Lung (tissue), 12 donors: ENCODE results near the gene CCND1. TPM values are rescaled to one million over a fixed set of nuclear protein-coding genes. Genes with fewer than 3 reads are reported as not detected.

Experiments
- ATAC-seq: fragments of 200-7000 bp; cut with Tn5 transposase; one replicate; pipeline ENCODE4 v1.9.1; 2020; ENCODE audit warnings: moderate number of reproducible peaks; ENCODE audit not compliant: insufficient read depth, low FRiP score
- DNase-seq, 3 donors: peaks; one replicate each; pipeline ENCODE4 v3.0.0-alpha.2; 2013 to 2017
- H3K27ac ChIP-seq, 2 donors: one replicate each; pipeline ENCODE4 v1.5.1; 2013; ENCODE audit warnings: mild to moderate bottlenecking in 2 of 2, moderate library complexity in 2 of 2, control low read depth in 1 of 2, inconsistent platforms in 1 of 2, low read depth in 1 of 2, low read length in 1 of 2
- H3K27me3 ChIP-seq, 3 donors: one replicate each; pipeline ENCODE4 v1.5.1; 2013; ENCODE audit warnings: low read length in 2 of 3; ENCODE audit not compliant: control insufficient read depth in 3 of 3, insufficient read depth in 3 of 3
- H3K36me3 ChIP-seq, 4 donors: one replicate each; pipeline ENCODE4 v1.5.1; 2013; ENCODE audit warnings: low read length in 4 of 4, mild to moderate bottlenecking in 1 of 4, moderate library complexity in 1 of 4; ENCODE audit not compliant: control insufficient read depth in 4 of 4, insufficient read depth in 4 of 4
- H3K4me1 ChIP-seq, 5 donors: one replicate each; pipeline ENCODE4 v1.5.1; 2013; ENCODE audit warnings: low read length in 5 of 5, mild to moderate bottlenecking in 2 of 5, moderate library complexity in 1 of 5; ENCODE audit not compliant: control insufficient read depth in 5 of 5, insufficient read depth in 5 of 5
- H3K4me3 ChIP-seq: one replicate; pipeline ENCODE4 v1.5.1; 2013; ENCODE audit warnings: mild to moderate bottlenecking, control low read depth, moderate library complexity
- H3K9ac ChIP-seq, 2 donors: one replicate each; pipeline ENCODE4 v1.5.1; 2013; ENCODE audit warnings: low read length in 2 of 2, control low read depth in 1 of 2; ENCODE audit not compliant: insufficient read depth in 1 of 2
- H3K9me3 ChIP-seq, 4 donors: one replicate each; pipeline ENCODE4 v1.5.1; 2013; ENCODE audit warnings: low read length in 3 of 4, mild to moderate bottlenecking in 1 of 4, moderate library complexity in 1 of 4; ENCODE audit not compliant: control insufficient read depth in 4 of 4, insufficient read depth in 3 of 4
- WGBS, 2 donors: extraction: QIAGEN DNeasy Blood & Tissue Kit; methylation state at CpG; one replicate each; pipeline ENCODE4 v1.1.7; 2013; 5-methylcytosine and 5-hydroxymethylcytosine counted together
- polyA plus RNA-seq, 2 donors: library from polyadenylated mRNA; stranded (reverse); fragments of 200-250 nt; gene quantifications; one replicate each; pipeline ENCODE4 v1.2.1, GENCODE V29; 2013
- total RNA-seq, 2 donors: library from RNA; depleted of rRNA in 1 of 2; stranded (reverse); fragments of >200 nt in 1 of 2; gene quantifications; one replicate each; pipeline ENCODE4 v1.2.1, GENCODE V29; 2014 to 2021
- TF ChIP-seq, protein P1 (sequence below): IDR thresholded peaks from 2 replicates; pipeline ENCODE4 v1.5.1; 2012; ENCODE audit warnings: mild to moderate bottlenecking; ENCODE audit errors: control extremely low read depth, extremely low read depth
- donor health status: control.
- donor health status: control.
- donor health status: Bipolar disorder and iron deficiency.
- donor health status: healthy.
- donor health status: DM: yes; HTN: yes; CAD: no.

CCND1 gene
- total and polyA plus RNA-seq, 4 donors: 32.1 to 190 (median 84.3) TPM

DNA sequence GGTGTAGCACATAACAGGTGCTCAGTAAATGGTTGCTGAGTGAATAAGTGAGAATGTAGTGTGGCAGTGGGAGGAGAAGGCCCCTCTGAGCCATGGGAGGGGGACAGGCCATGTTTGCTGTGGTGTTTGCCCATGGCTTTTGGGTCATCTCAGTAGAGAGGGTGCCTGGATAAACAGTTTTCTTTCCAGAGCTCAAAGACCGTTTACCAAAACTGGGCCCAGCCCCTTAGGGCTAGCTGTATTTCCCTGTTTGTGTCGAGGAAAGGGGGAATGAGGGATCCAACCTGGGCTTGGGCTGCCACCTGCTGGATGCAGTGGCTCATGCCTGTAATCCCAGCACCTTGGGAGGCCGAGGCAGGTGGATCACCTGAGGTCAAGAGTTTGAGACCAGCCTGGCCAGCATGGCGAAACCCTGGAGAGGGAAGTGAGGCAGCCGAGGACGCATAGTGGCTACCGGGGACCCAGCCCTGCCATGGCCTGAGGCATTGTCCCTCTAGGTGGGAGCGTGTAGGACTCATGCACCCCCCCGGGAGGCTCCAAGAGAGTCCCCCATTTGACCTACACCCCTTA lies 42.9 kb downstream of the CCND1 start:
- TF ChIP-seq, protein P1, sequence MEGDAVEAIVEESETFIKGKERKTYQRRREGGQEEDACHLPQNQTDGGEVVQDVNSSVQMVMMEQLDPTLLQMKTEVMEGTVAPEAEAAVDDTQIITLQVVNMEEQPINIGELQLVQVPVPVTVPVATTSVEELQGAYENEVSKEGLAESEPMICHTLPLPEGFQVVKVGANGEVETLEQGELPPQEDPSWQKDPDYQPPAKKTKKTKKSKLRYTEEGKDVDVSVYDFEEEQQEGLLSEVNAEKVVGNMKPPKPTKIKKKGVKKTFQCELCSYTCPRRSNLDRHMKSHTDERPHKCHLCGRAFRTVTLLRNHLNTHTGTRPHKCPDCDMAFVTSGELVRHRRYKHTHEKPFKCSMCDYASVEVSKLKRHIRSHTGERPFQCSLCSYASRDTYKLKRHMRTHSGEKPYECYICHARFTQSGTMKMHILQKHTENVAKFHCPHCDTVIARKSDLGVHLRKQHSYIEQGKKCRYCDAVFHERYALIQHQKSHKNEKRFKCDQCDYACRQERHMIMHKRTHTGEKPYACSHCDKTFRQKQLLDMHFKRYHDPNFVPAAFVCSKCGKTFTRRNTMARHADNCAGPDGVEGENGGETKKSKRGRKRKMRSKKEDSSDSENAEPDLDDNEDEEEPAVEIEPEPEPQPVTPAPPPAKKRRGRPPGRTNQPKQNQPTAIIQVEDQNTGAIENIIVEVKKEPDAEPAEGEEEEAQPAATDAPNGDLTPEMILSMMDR: no peak
- no peak overlapping the region for H3K9ac ChIP-seq
- DNase-seq (no peak), ATAC-seq (no peak)
- H3K36me3 ChIP-seq: no peaks in the 10 kb centered on the region
- no peak overlapping the region for H3K4me3 ChIP-seq
- H3K4me1 ChIP-seq: peaks cover 0 to 2% (median 0%) of the 10 kb centered on the region in 5 donors
- H3K27me3 ChIP-seq: peaks cover 0 to 3% (median 0%) of the 10 kb centered on the region in 3 donors
- 59 to 70% methylated on average over 9 of the region's 9 CpGs for WGBS, 2 donors
- no peak overlapping the region for H3K27ac ChIP-seq
- H3K9me3 ChIP-seq: peaks cover 0 to 6% (median 0%) of the 10 kb centered on the region in 4 donors

DNA sequence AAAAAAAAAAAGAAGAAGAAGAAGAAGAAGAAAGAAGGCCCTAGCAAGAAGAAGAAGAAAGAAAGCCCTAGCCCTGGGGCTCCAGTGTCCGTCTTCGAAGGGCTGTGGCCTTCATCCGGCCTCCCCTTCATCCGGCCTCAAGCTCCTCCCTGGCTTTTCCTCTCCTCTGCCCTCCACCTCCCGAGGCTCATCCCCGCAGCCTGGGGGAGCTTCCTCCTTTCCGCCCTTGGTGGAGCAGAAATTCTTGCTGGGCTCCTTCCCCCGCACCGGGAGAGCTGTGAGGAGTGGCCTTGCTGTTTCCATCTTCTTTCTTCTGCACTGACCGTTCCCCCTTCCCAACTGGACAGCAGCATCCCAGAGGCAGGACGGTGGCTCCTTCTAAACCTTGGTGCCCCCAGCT lies 43.7 kb downstream of the CCND1 start:
- no peak overlapping the region for H3K4me3 ChIP-seq
- TF ChIP-seq, protein P1: no peak
- peaks cover 0 to 2% (median 0%) of the 10 kb centered on the region in 5 donors for H3K4me1 ChIP-seq
- no peak overlapping the region for H3K9ac ChIP-seq
- DNase-seq (no peak), ATAC-seq (no peak)
- 65 to 70% methylated on average over 10 to 11 of the region's 11 CpGs for WGBS, 2 donors
- no peak overlapping the region for H3K27ac ChIP-seq
- H3K27me3 ChIP-seq: peaks cover 0 to 3% (median 0%) of the 10 kb centered on the region in 3 donors
- H3K36me3 ChIP-seq: no peaks in the 10 kb centered on the region
- peaks cover 0 to 6% (median 0%) of the 10 kb centered on the region in 4 donors for H3K9me3 ChIP-seq

DNA sequence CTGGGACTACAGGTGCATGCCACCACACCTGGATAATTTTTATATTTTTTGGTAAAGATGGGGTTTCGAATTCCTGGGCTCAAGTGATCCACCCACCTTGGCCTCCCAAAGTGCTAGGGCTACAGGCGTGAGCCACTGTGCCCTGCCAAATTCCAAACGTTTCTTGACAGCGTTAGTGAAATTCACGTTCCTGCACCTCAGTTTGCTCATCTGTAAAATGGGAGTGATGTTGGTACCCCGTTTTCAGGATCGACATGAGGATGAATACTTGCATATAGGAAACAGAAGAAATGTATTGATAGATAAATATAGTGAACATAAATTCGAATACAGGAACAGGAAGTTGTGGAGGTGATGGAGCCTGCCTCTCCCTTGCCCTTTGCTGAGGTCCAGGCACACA lies 44.4 kb downstream of the CCND1 start:
- ATAC-seq (no peak), DNase-seq (no peak)
- 55 to 57% methylated on average over 8 of the region's 8 CpGs for WGBS, 2 donors
- Histone ChIP-seq H3K9me3 (peaks cover 0 to 6% (median 0%) of the 10 kb centered on the region in 4 donors), H3K4me1 (peaks cover 0 to 2% (median 0%) of the 10 kb centered on the region in 5 donors), H3K27me3 (peaks cover 0 to 3% (median 0%) of the 10 kb centered on the region in 3 donors), H3K4me3 (no peak overlapping the region), H3K9ac (no peak overlapping the region), H3K27ac (no peak overlapping the region), H3K36me3 (no peaks in the 10 kb centered on the region)
- TF ChIP-seq, protein P1: no peak
